Liver (tissue), 9 donors: ENCODE results near the gene DGKA. TPM values are rescaled to one million over a fixed set of nuclear protein-coding genes. Genes with fewer than 3 reads are reported as not detected.

Experiments
- DNase-seq: peaks from one replicate; pipeline ENCODE4 v3.0.0-alpha.2; 2017; ENCODE audit warnings: low spot score
- H3K27ac ChIP-seq, 2 donors: one replicate each; pipeline ENCODE4 v1.7.0; 2013; ENCODE audit warnings: inconsistent platforms in 2 of 2, low read length in 2 of 2, control low read depth in 1 of 2, low read depth in 1 of 2, mild to moderate bottlenecking in 1 of 2
- H3K27me3 ChIP-seq, 4 donors: one replicate each; pipeline versions ENCODE4 v1.6.1 to v1.7.0; 2013; ENCODE audit warnings: low read length in 3 of 4, inconsistent platforms in 1 of 4, mild to moderate bottlenecking in 1 of 4, moderate library complexity in 1 of 4; ENCODE audit not compliant: control insufficient read depth in 4 of 4, insufficient read depth in 4 of 4
- H3K36me3 ChIP-seq, 4 donors: one replicate each; pipeline versions ENCODE4 v1.6.1 to v1.7.0; 2013; ENCODE audit warnings: low read length in 3 of 4, mild to moderate bottlenecking in 3 of 4, low read depth in 1 of 4, moderate library complexity in 1 of 4; ENCODE audit not compliant: control insufficient read depth in 4 of 4, insufficient read depth in 3 of 4
- H3K4me1 ChIP-seq, 4 donors: one replicate each; pipeline versions ENCODE4 v1.6.1 to v1.7.0; 2013; ENCODE audit warnings: low read length in 3 of 4, mild to moderate bottlenecking in 3 of 4, moderate library complexity in 1 of 4; ENCODE audit not compliant: control insufficient read depth in 4 of 4, insufficient read depth in 4 of 4
- H3K4me3 ChIP-seq, 3 donors: one replicate each; pipeline versions ENCODE4 v1.6.1 to v1.7.0; 2013; ENCODE audit warnings: low read length in 3 of 3, control low read depth in 1 of 3, low read depth in 1 of 3, mild to moderate bottlenecking in 1 of 3
- H3K9ac ChIP-seq, 2 donors: one replicate each; pipeline ENCODE4 v1.7.0; 2013; ENCODE audit warnings: low read length in 2 of 2, mild to moderate bottlenecking in 2 of 2, moderate library complexity in 2 of 2, control low read depth in 1 of 2, low read depth in 1 of 2
- H3K9me3 ChIP-seq, 4 donors: one replicate each; pipeline versions ENCODE4 v1.6.1 to v1.7.0; 2013; ENCODE audit warnings: low read length in 3 of 4; ENCODE audit not compliant: control insufficient read depth in 4 of 4
- CTCF ChIP-seq: fragments of 150-350 bp; IDR thresholded peaks from 2 replicates; pipeline ENCODE4 v1.5.1; 2017; ENCODE audit warnings: improper control_type of control experiment, low read depth, low read length; ENCODE audit not compliant: missing input control
- EGR1 ChIP-seq, 2 donors: IDR thresholded peaks; 2 replicates each; pipeline ENCODE4 v1.6.1; 2016 to 2018; ENCODE audit warnings: antibody characterized with exemption in 2 of 2, low read depth in 2 of 2
- FOXA1 ChIP-seq: IDR thresholded peaks from 2 replicates; pipeline ENCODE4 v1.6.1; 2016; ENCODE audit warnings: antibody characterized with exemption
- FOXA2 ChIP-seq: IDR thresholded peaks from 2 replicates; pipeline ENCODE4 v1.6.1; 2016; ENCODE audit warnings: antibody characterized with exemption
- GABPA ChIP-seq, 2 donors: IDR thresholded peaks in 1 of 2; conservative IDR thresholded peaks in 1 of 2; 2 replicates each; pipeline ENCODE4 v1.6.1; 2016; ENCODE audit warnings: antibody characterized with exemption in 2 of 2, mild to moderate bottlenecking in 1 of 2, moderate library complexity in 1 of 2
- HNF4G ChIP-seq: IDR thresholded peaks from 2 replicates; pipeline ENCODE4 v1.6.1; 2016; ENCODE audit warnings: antibody characterized with exemption
- JUND ChIP-seq, 2 donors: IDR thresholded peaks; 2 replicates each; pipeline ENCODE4 v1.6.1; 2016; ENCODE audit warnings: antibody characterized with exemption in 2 of 2
- NR2F2 ChIP-seq: IDR thresholded peaks from 2 replicates; pipeline ENCODE4 v1.6.1; 2016; ENCODE audit warnings: antibody characterized with exemption
- RAD21 ChIP-seq, 2 donors: IDR thresholded peaks; 2 replicates each; pipeline ENCODE4 v1.6.1; 2016; ENCODE audit warnings: antibody characterized with exemption in 2 of 2, mild to moderate bottlenecking in 2 of 2
- REST ChIP-seq: IDR thresholded peaks from 2 replicates; pipeline ENCODE4 v1.6.1; 2016; ENCODE audit warnings: antibody characterized with exemption, mild to moderate bottlenecking
- TAF1 ChIP-seq: conservative IDR thresholded peaks from 2 replicates; pipeline ENCODE4 v1.6.1; 2016; ENCODE audit warnings: antibody characterized with exemption, mild to moderate bottlenecking
- YY1 ChIP-seq: IDR thresholded peaks from 2 replicates; pipeline ENCODE4 v1.6.1; 2016; ENCODE audit warnings: antibody characterized with exemption, mild to moderate bottlenecking
- WGBS: extraction: QIAGEN DNeasy Blood & Tissue Kit; methylation state at CpG from one replicate; pipeline ENCODE4 v1.1.7; 2013; 5-methylcytosine and 5-hydroxymethylcytosine counted together
- polyA plus RNA-seq, 2 donors: library from polyadenylated mRNA; stranded (reverse) in 1 of 2; unstranded in 1 of 2; fragments of 200-250 nt in 1 of 2; fragments of >200 nt in 1 of 2; fragmentation: Nextera tagmentation in 1 of 2; extraction: Ambion mirVana in 1 of 2; gene quantifications; one replicate each; pipeline versions ENCODE4 v1.2.1 to v1.2.3, GENCODE V29; 2013 to 2015
- total RNA-seq, 2 donors: library from RNA; depleted of rRNA; stranded (reverse); fragments of >200 nt; gene quantifications; one replicate each; pipeline ENCODE4 v1.2.3, GENCODE V29; 2014
- donor health status: healthy.
- donor health status: healthy.
- donor health status: healthy.
- donor health status: healthy.
- donor health status: healthy.

DGKA gene
- 10 to 100 TPM in 1 of 2 donors, 1 to 10 TPM in 1; 6.9 to 10.5 TPM for total RNA-seq
- polyA plus RNA-seq: 1 to 10 TPM; 2.1 to 3.3 TPM

GRCh38 chr12:55930771-55931316 is at the start of gene DGKA:
TSS of gene DGKA (plus strand) at chr12:55931162. CDS start at chr12:55936504, 5,342 bp downstream.
- H3K36me3 ChIP-seq: no peaks in the 10 kb centered on the region
- peak within 1 kb of the TSS; percentile 33 to 67 for H3K9ac ChIP-seq
- H3K4me3 ChIP-seq: peak within 1 kb of the TSS; percentile 36 to 68 (median 58)
- H3K27ac ChIP-seq: peak within 1 kb of the TSS; percentile 6 to 71
- no peaks in the 10 kb centered on the region for H3K9me3 ChIP-seq
- peaks cover 7 to 28% (median 18%) of the 10 kb centered on the region in 4 donors for H3K4me1 ChIP-seq
- WGBS: 54% methylated on average over 3 of the region's 3 CpGs
- H3K27me3 ChIP-seq: no peaks in the 10 kb centered on the region
- peak; percentile 46 for DNase-seq
- TF ChIP-seq CTCF: peak; percentile 30
- no peak for TF ChIP-seq YY1
- peak; percentile 41 to 63 for TF ChIP-seq RAD21 (IDR thresholded peaks at IDR 0.05)
- no peak for TF ChIP-seq FOXA1
- no peak for TF ChIP-seq NR2F2

GRCh38 chr12:55885113-55885512 is 45.8 kb upstream of the DGKA start:
- Histone ChIP-seq H3K9me3 (no peaks in the 10 kb centered on the region), H3K9ac (no peak overlapping the region), H3K27ac (no peak overlapping the region), H3K27me3 (no peaks in the 10 kb centered on the region), H3K4me3 (no peak overlapping the region), H3K4me1 (no peaks in the 10 kb centered on the region), H3K36me3 (no peaks in the 10 kb centered on the region)
- WGBS: 95% methylated on average over 1 of the region's 1 CpG
- TF ChIP-seq NR2F2 (no peak), FOXA2 (no peak), JUND (IDR thresholded peaks at IDR 0.05) (no peak), RAD21 (IDR thresholded peaks at IDR 0.05) (no peak), REST (no peak), EGR1 (IDR thresholded peaks at IDR 0.05; ENCODE audit: low read depth in 2 of 2) (no peak)
- DNase-seq: no peak

GRCh38 chr12:55891310-55891709 is 39.7 kb upstream of the DGKA start:
- H3K4me3 ChIP-seq: no peak overlapping the region
- TF ChIP-seq GABPA (IDR thresholded peaks at IDR 0.05 in 1 of 2, conservative IDR thresholded peaks at IDR 0.05 in 1 of 2) (no peak), YY1 (no peak), REST (no peak), TAF1 (no peak), HNF4G (no peak)
- no peak for DNase-seq
- 94% methylated on average over 4 of the region's 4 CpGs for WGBS
- H3K4me1 ChIP-seq: no peaks in the 10 kb centered on the region
- H3K27me3 ChIP-seq: no peaks in the 10 kb centered on the region
- no peaks in the 10 kb centered on the region for H3K9me3 ChIP-seq
- no peak overlapping the region for H3K27ac ChIP-seq
- H3K36me3 ChIP-seq: no peaks in the 10 kb centered on the region
- no peak overlapping the region for H3K9ac ChIP-seq
